GM23338 (cell line): Measurements from ENCODE around the gene CDCA7L.

ENCODE experiments used
- CTCF ChIP-seq, 2 experiments: fragments of 200-600 bp in 1 of 2; sonication (generic) in 1 of 2; conservative IDR thresholded peaks; 2 replicates each; pipeline versions ENCODE4 v1.5.1 to v1.6.1; 2016 to 2017; ENCODE audit warnings: antibody characterized with exemption in 2 of 2, low read depth in 2 of 2, mild to moderate bottlenecking in 2 of 2, moderate library complexity in 1 of 2
- EZH2 ChIP-seq: fragments of 200-600 bp; sonication (generic); IDR thresholded peaks from one replicate; pipeline ENCODE4 v1.8.0; 2017; ENCODE audit warnings: antibody characterized with exemption, mild to moderate bottlenecking, low read depth; ENCODE audit not compliant: unreplicated experiment
- EZH2phosphoT487 ChIP-seq: fragments of 200-600 bp; sonication (generic); IDR thresholded peaks from one replicate; pipeline ENCODE4 v1.8.1; 2018; ENCODE audit warnings: antibody characterized with exemption; ENCODE audit not compliant: unreplicated experiment
- JUNB ChIP-seq: IDR thresholded peaks from one replicate; pipeline ENCODE4 v1.6.1; 2016; ENCODE audit warnings: antibody characterized with exemption; ENCODE audit not compliant: unreplicated experiment
- POLR2AphosphoS5 ChIP-seq: IDR thresholded peaks from 2 replicates; pipeline ENCODE4 v1.6.1; 2016; ENCODE audit warnings: antibody characterized with exemption, low read depth
- REST ChIP-seq: IDR thresholded peaks from one replicate; pipeline ENCODE4 v1.6.1; 2018; ENCODE audit warnings: antibody characterized with exemption; ENCODE audit not compliant: unreplicated experiment

- TF ChIP-seq CTCF (conservative IDR thresholded peaks at IDR 0.05; ENCODE audit: low read depth in 2 of 2) (no peak), EZH2 (no peak), POLR2AphosphoS5 (no peak), EZH2phosphoT487 (no peak), REST (no peak), JUNB (no peak)
Measured at GRCh38 chr7:21912931-21913780, 32.5 kb downstream of the CDCA7L start.
